GM18508 (cell line): Measurements from ENCODE around the gene RBM10.

Source experiments
- ATAC-seq: cut with Tn5 transposase; IDR thresholded peaks from one replicate; pipeline ENCODE4 v1.9.1; 2021; ENCODE audit warnings: moderate number of reproducible peaks; ENCODE audit not compliant: insufficient read depth, unreplicated experiment

Gene RBM10

GRCh38 chrX:47191806-47192401 is 46.9 kb downstream of the RBM10 start:
- ATAC-seq, result no peak

GRCh38 chrX:47193475-47194193 is 48.6 kb downstream of the RBM10 start, which contains the start of gene UBA1:
Gene UBA1 (plus strand): TSS chrX:47193829. CDS start chrX:47198803, 4,974 bp downstream.
- peak; percentile 67 for ATAC-seq

GRCh38 chrX:47194194-47194787 is 49.3 kb downstream of the RBM10 start:
- ATAC-seq, result no peak

GRCh38 chrX:47196098-47196497 is 51.1 kb downstream of the RBM10 start:
- ATAC-seq, result no peak

- no peak for ATAC-seq
These were observed 52.5 kb downstream of the RBM10 start for GRCh38 chrX:47197526-47197925.

GRCh38 chrX:47198026-47198686 is 53.1 kb downstream of the RBM10 start:
- ATAC-seq, result no peak

- no peak for ATAC-seq
These were observed 53.7 kb downstream of the RBM10 start for GRCh38 chrX:47198687-47199080.

GRCh38 chrX:47199286-47199685 is 54.3 kb downstream of the RBM10 start:
- ATAC-seq, result no peak

GRCh38 chrX:47200385-47201150 is 55.5 kb downstream of the RBM10 start:
- ATAC-seq, result no peak

GRCh38 chrX:47201345-47201944 is 56.4 kb downstream of the RBM10 start:
- ATAC-seq, result no peak

- no peak for ATAC-seq
These were observed 57.3 kb downstream of the RBM10 start for GRCh38 chrX:47202316-47202715.

GRCh38 chrX:47202877-47203276 is 57.9 kb downstream of the RBM10 start:
- ATAC-seq, result no peak

GRCh38 chrX:47204970-47205369 is 59.9 kb downstream of the RBM10 start:
- no peak for ATAC-seq

- ATAC-seq, result no peak
These were observed 61.3 kb downstream of the RBM10 start for GRCh38 chrX:47206316-47206715.

- no peak for ATAC-seq
These were observed 63.1 kb downstream of the RBM10 start for GRCh38 chrX:47208108-47208507.

- ATAC-seq, result no peak
These were observed 64.7 kb downstream of the RBM10 start for GRCh38 chrX:47209508-47210238.

- ATAC-seq, result no peak
These were observed 65.8 kb downstream of the RBM10 start for GRCh38 chrX:47210661-47211425.

GRCh38 chrX:47212381-47213293 is 67.6 kb downstream of the RBM10 start:
- no peak for ATAC-seq
